Mucosa of descending colon (tissue), 3 donors: Measurements from ENCODE around the gene CFAP157. TPM values are rescaled to one million over a fixed set of nuclear protein-coding genes. Genes with fewer than 3 reads are reported as not detected.

Experiments used
- ATAC-seq: fragments of 200-7000 bp; cut with Tn5 transposase; one replicate; pipeline ENCODE4 v1.9.1; 2020; ENCODE audit warnings: mild to moderate bottlenecking, moderate library complexity
- DNase-seq, 3 donors: peaks; one replicate each; pipeline ENCODE4 v3.0.0-alpha.2; 2020
- H3K36me3 ChIP-seq: fragments of 200-600 bp; one replicate; pipeline ENCODE4 v1.8.0; 2021; ENCODE audit warnings: low read depth, mild to moderate bottlenecking
- H3K4me1 ChIP-seq: fragments of 200-600 bp; one replicate; pipeline ENCODE4 v1.8.0; 2021; ENCODE audit warnings: low read depth, mild to moderate bottlenecking
- H3K4me3 ChIP-seq: fragments of 200-600 bp; one replicate; pipeline ENCODE4 v1.8.0; 2021; ENCODE audit warnings: mild to moderate bottlenecking
- H3K9me3 ChIP-seq: fragments of 200-600 bp; one replicate; pipeline ENCODE4 v1.8.0; 2021; ENCODE audit warnings: mild to moderate bottlenecking
- CTCF ChIP-seq: fragments of 200-600 bp; IDR thresholded peaks from one replicate; pipeline ENCODE4 v1.8.0; 2022; ENCODE audit warnings: antibody characterized with exemption, mild to moderate bottlenecking
- intact Hi-C, 2 donors: fragments of 100-400 bp; cut with DNase I in 1 of 2; cut with micrococcal nuclease in 1 of 2; formaldehyde crosslinking; loops; one replicate each; pipeline versions ENCODE4 v1.11.0 to v1.11.1; 2022; cut with DNase I, micrococcal nuclease
- total RNA-seq, 3 donors: library from RNA; stranded (reverse); fragmentation: NEBNext Ultra II Directional in 2 of 3; extraction: Animal tissue kit (Norgen Biotek cat#: 25700) in 2 of 3; gene quantifications; one replicate each; pipeline versions ENCODE4 v1.2.1 to v1.2.4, GENCODE V29; 2021 to 2023
- donor health status: DM: no; HTN: no; CAD: no; lungs with moderate emphysema.
- donor health status: DM: no; HTN: no; CAD: no.
- donor health status: DM: no; HTN: yes; CAD: no.

The CFAP157 gene
- total RNA-seq, 3 donors from 2014 or later = 0.12 to 0.28 TPM; not detected in 1

- Histone ChIP-seq H3K36me3 (no peaks in the 10 kb centered on the region), H3K4me1 (peaks cover 5% of the 10 kb centered on the region), H3K9me3 (no peaks in the 10 kb centered on the region), H3K4me3 (no peak overlapping the region)
- TF ChIP-seq CTCF = no peak
- no peak for DNase-seq
- intact Hi-C loops = no loop called here
- no peak for ATAC-seq
These were observed 9.6 kb downstream of the CFAP157 start for GRCh38 chr9:127716412-127716811.

GRCh38 chr9:127717766-127718165, 11.0 kb downstream of the CFAP157 start:
- TF ChIP-seq CTCF = no peak
- intact Hi-C loops = no loop called here
- ATAC-seq (no peak), DNase-seq (no peak)
- H3K4me1 ChIP-seq = peaks cover 9% of the 10 kb centered on the region
- H3K36me3 ChIP-seq = no peaks in the 10 kb centered on the region
- no peaks in the 10 kb centered on the region for H3K9me3 ChIP-seq
- no peak overlapping the region for H3K4me3 ChIP-seq

GRCh38 chr9:127720031-127720864, 13.5 kb downstream of the CFAP157 start:
- intact Hi-C loops = loop anchor here in 1 of 2 donors (10.0 kb wide), 1 partner anchor 125 kb away; no protein-coding TSS in a partner anchor
- ATAC-seq = no peak

DNA sequence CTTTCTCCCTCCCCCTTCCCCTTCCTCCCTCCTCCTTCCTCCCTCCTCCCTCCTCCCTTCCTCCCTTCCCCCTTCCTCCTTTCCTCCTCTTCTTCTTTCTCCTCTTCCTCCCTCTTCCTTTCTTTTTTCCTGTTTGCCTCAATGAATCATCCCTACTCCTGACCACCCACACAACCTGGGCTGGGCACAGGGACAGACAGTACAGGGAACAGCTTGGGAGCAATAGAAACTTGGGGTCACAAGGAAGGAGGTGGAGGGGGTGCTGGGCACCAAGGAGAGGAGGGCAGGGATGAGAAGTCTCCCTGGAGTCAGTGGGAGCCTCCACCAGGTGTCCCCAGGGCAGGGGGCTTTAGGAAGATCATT, 14.1 kb downstream of the CFAP157 start:
- Histone ChIP-seq H3K4me1 (peaks cover 15% of the 10 kb centered on the region), H3K36me3 (no peaks in the 10 kb centered on the region), H3K4me3 (no peak overlapping the region), H3K9me3 (no peaks in the 10 kb centered on the region)
- intact Hi-C loops = loop anchor here in 1 of 2 donors (10.0 kb wide), 1 partner anchor 126 kb away; no protein-coding TSS in a partner anchor
- TF ChIP-seq CTCF = no peak
- peak in 1 of 3 donors; percentile 23 for DNase-seq
- ATAC-seq = no peak

More at GRCh38 chr9:127720031-127720864, 13.5 kb downstream of the CFAP157 start:
- Histone ChIP-seq H3K9me3 (no peaks in the 10 kb centered on the region), H3K4me3 (no peak overlapping the region), H3K4me1 (peaks cover 15% of the 10 kb centered on the region), H3K36me3 (no peaks in the 10 kb centered on the region)
- DNase-seq = no peak
- no peak for TF ChIP-seq CTCF

- ATAC-seq = peak; percentile 76
- Histone ChIP-seq H3K9me3 (no peaks in the 10 kb centered on the region), H3K4me1 (peaks cover 10% of the 10 kb centered on the region), H3K36me3 (no peaks in the 10 kb centered on the region), H3K4me3 (no peak overlapping the region)
- no peak for TF ChIP-seq CTCF
- intact Hi-C loops = loop anchor here in 1 of 2 donors (10.0 kb wide), 1 partner anchor 127 kb away; no protein-coding TSS in a partner anchor
- peak; percentile 50 to 81 (median 68) for DNase-seq
These were observed 14.6 kb downstream of the CFAP157 start for GRCh38 chr9:127721391-127721821.
